ENCODE results near the gene OR4S2. TPM values are rescaled to one million over a fixed set of nuclear protein-coding genes. Genes with fewer than 3 reads are reported as not detected.

OR4S2 gene
- total RNA-seq, 2 donors from 2014 or later, result not detected

Other genes with a start within 250 kb of the OR4S2 start
- gene OR4C15, start 93.9 kb upstream of the OR4S2 start, total RNA-seq, result not detected
- not detected for gene OR4C16, start 76.2 kb upstream of the OR4S2 start, total RNA-seq
- gene OR4C11, start 40.7 kb upstream of the OR4S2 start, total RNA-seq, result not detected
- not detected for gene OR4P4, start 13.2 kb upstream of the OR4S2 start, total RNA-seq
- gene OR4C6, start 13.9 kb downstream of the OR4S2 start, total RNA-seq, result not detected
- gene OR5D13, start 125.1 kb downstream of the OR4S2 start, total RNA-seq, result not detected
- not detected for gene OR5D14, start 147.2 kb downstream of the OR4S2 start, total RNA-seq
- not detected for gene OR5L1, start 163.0 kb downstream of the OR4S2 start, total RNA-seq
- not detected for gene OR5D18, start 171.3 kb downstream of the OR4S2 start, total RNA-seq
- not detected for gene OR5L2, start 178.9 kb downstream of the OR4S2 start, total RNA-seq
- not detected for gene OR5D16, start 190.4 kb downstream of the OR4S2 start, total RNA-seq
- under 1 TPM in 1 of 2 donors, not detected in 1; 0.17 TPM for gene TRIM51, start 235.0 kb downstream of the OR4S2 start, total RNA-seq

Data from T-helper 17 cell (primary cell).